ENCODE results near the gene TMEM131L. TPM values are rescaled to one million over a fixed set of nuclear protein-coding genes. Genes with fewer than 3 reads are reported as not detected.

The TMEM131L gene
- total RNA-seq, 1 experiment from 2014 or later, result 14.6 TPM

DNA sequence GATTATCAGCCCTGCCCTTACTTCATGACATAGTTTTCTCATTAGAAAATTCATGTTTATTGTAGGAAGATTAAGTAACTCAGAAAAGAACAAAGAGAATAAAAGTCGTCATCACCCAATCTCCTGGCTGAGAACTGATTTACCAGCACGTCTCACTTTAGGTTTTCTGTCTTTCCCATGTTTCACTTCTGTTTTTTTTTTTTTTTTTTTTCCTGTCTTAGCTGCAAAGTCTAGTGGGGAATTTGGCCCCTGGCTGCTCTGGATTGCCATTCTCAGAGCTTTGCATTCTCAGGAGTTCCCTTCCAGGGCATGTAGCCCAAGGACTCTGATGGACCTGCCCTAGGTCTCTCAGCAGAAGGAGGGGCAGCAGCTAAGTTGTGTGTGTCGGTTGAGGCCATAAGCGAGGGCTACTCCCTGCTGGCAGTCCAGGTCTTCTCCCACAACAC is 57.8 kb downstream of the TMEM131L start:
- Mint-ChIP-seq H3K27me3 (ENCODE audit: low read depth) (no peaks in the 10 kb centered on the region), H3K27ac (peak overlapping the region in 2 of 3 experiments; percentile 41 to 77; a peak in 3 of 7 replicates), H3K9me3 (no peaks in the 10 kb centered on the region), H3K4me1 (peaks cover 37 to 56% of the 10 kb centered on the region in 2 experiments), H3K36me3 (ENCODE audit: insufficient read depth in 1 of 3, low read depth in 3 of 3) (peaks cover 3 to 11% (median 4%) of the 10 kb centered on the region in 3 experiments; a peak in 6 of 7 replicates), H3K4me3 (no peak overlapping the region; a peak in 1 of 5 replicates)
- no peak overlapping the region for H3T11ph ChIP-seq (ENCODE audit: low read length)
- no peak for TF ChIP-seq CTCF (conservative IDR thresholded peaks at IDR 0.05)
- H3K9ac ChIP-seq (ENCODE audit: extremely low read depth, insufficient read length, low read length), result no peak overlapping the region
- H3K23ac ChIP-seq (ENCODE audit: insufficient read length, low read depth, low read length), result no peak overlapping the region
- no peaks in the 10 kb centered on the region for H3K23me2 ChIP-seq (ENCODE audit: insufficient read length, low read depth, low read length, poor library complexity, severe bottlenecking)
- no peak overlapping the region for H3K14ac ChIP-seq (ENCODE audit: insufficient read depth, low read length)
- H2BK15ac ChIP-seq (ENCODE audit: low read depth, low read length), result no peak overlapping the region
- no peak for DNase-seq
- peaks cover 6% of the 10 kb centered on the region; the same call in 1 of the 2 replicates for H3K79me2 ChIP-seq (ENCODE audit: insufficient read depth, low read length)
- no peak overlapping the region for H3K18ac ChIP-seq (ENCODE audit: insufficient read length, low read depth, low read length)
- no peaks in the 10 kb centered on the region for H4K20me1 ChIP-seq (ENCODE audit: control insufficient read depth, insufficient read depth, insufficient read length)
- H3K9me3 ChIP-seq (ENCODE audit: control insufficient read depth, low read depth, low read length), result no peaks in the 10 kb centered on the region
- H3K56ac ChIP-seq (ENCODE audit: insufficient read length, low read depth, low read length), result no peak overlapping the region
- H2AK5ac ChIP-seq (ENCODE audit: insufficient read length, low read length), result no peak overlapping the region
- no peak overlapping the region for H2BK5ac ChIP-seq (ENCODE audit: insufficient read length, low read length)
- H4K91ac ChIP-seq (ENCODE audit: insufficient read length, low read depth, low read length), result no peak overlapping the region
- H3K27me3 ChIP-seq (ENCODE audit: insufficient read depth, low read length), result no peaks in the 10 kb centered on the region
- no peak overlapping the region for H3K27ac ChIP-seq (ENCODE audit: insufficient read length, low read depth, low read length)
- WGBS (ENCODE audit: extremely low coverage, insufficient read length, low lambda C conversion rate), result no CpG with 5 or more reads among the region's 4 CpGs
- no peak overlapping the region for H2BK120ac ChIP-seq (ENCODE audit: low read depth, low read length, poor library complexity, severe bottlenecking)
- H2BK12ac ChIP-seq (ENCODE audit: insufficient read length, low read depth, low read length), result no peak overlapping the region
- no peak overlapping the region for H4K5ac ChIP-seq (ENCODE audit: insufficient read length, low read depth, low read length)
- H4K8ac ChIP-seq (replicated peaks; ENCODE audit: insufficient read length, low read depth, low read length), result no peak overlapping the region
- H3K4ac ChIP-seq (ENCODE audit: low read depth, low read length), result no peak overlapping the region
- no peak overlapping the region for H3K4me2 ChIP-seq (ENCODE audit: insufficient read depth, insufficient read length, low read length)
- H2BK20ac ChIP-seq (ENCODE audit: low read depth, low read length, poor library complexity, severe bottlenecking), result no peak overlapping the region
- H2AFZ ChIP-seq (ENCODE audit: low read length), result no peak overlapping the region
- H3K79me1 ChIP-seq (ENCODE audit: insufficient read depth, low read depth, low read length, poor library complexity, severe bottlenecking), result peaks cover 2% of the 10 kb centered on the region
- H3K4me1 ChIP-seq (ENCODE audit: insufficient read depth, low read length), result peaks cover 3% of the 10 kb centered on the region; the same call in 1 of the 2 replicates

All from H9 (cell line).